Measurements from ENCODE around the gene OR51A4.
"Not testable (repeated sequence)": the region's sequence is repeated elsewhere in the genome, so short reads cannot be mapped to it uniquely, and the experiment has no call there.

Gene OR51A4, protein sequence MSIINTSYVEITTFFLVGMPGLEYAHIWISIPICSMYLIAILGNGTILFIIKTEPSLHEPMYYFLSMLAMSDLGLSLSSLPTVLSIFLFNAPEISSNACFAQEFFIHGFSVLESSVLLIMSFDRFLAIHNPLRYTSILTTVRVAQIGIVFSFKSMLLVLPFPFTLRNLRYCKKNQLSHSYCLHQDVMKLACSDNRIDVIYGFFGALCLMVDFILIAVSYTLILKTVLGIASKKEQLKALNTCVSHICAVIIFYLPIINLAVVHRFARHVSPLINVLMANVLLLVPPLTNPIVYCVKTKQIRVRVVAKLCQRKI

DNA sequence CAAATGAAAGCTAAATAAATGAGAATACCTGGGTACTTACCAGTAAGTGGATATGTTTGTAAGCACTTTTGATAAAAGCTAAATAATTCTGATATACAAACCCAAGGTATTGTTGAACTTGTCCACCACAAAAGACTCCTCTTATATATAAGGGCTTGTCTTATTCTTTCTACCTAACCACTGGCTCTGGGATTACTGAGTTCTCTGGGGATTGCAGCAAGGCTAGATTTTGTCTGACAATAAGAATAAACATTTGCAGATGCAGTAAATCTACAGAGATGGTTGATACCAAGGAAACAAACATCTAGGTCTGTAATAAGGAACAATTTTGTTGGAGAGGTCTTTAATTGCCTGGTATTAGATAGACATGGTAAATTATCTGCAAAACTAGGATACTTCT is at the start of gene OR51A4:
Gene OR51A4 (minus strand): TSS at position 101 of the 400 bp plus-strand sequence. CDS start 505 bp downstream, outside the sequence.
- H3K4me3 ChIP-seq (ENCODE audit: low read depth, low read length): no peak within 1 kb of the TSS

DNA sequence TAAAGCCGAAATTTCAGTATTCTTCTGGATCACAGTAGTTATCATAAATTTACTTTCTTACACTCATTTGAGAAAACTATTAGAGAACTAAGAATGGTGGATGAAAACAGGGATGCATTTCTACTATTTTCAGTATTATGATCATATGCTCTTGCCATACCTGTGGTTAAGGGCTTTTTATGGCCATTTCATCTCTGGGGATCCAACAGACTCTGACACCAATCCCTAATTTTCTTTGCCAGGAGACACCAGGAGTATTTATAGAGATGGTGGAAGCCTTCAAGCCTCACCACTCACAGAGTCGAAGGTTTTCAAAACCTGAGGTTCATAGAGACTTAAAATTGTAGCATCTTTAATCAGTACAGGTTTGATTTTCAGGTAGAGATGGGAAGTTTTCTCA is 47.1 kb upstream of the OR51A4 start, which contains the start of gene OR51L1:
Gene OR51L1 (plus strand): TSS at position 301 of the 400 bp plus-strand sequence. CDS start 4,132 bp downstream, outside the sequence.
- no peak within 1 kb of the TSS for H3K4me3 ChIP-seq (ENCODE audit: low read depth, low read length)

DNA sequence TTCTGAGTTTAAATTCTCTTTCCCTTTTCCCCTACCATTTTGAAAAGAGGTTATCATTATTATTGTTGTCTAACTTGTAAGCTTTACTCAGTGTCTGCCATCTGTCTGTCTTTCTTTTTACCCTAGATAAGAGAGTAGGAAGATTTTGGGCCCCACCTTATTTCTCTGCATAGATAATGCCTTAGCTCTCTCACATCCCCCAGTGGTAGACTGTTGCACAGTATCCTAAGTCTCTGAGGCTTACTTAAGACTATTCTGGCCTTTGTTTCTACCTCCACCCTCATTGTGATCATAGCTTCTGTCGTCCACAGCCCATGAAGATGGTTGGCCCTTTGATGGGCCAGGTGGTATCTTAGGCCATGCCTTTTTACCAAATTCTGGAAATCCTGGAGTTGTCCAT is 43.7 kb upstream of the OR51A4 start:
- H3K4me3 ChIP-seq (ENCODE audit: low read depth, low read length): no peak overlapping the region

DNA sequence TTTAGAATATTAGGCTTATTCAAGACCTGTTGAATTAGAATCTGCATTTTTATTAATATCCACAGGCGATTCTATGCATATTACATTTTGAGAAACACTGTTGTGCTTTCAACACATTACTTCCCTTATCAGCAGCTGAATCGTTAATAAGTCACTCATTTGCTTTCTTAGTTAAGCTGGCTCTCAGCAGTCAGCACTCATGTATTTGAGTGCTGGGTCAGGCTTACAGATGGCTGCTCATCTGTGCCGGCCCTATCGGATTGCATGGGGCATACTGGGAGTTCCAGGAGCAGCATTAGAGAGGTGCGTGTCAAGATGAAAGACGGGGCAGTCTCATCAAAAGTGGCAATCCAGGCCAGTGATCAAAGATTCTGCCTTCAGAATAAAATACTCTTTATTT is 36.4 kb upstream of the OR51A4 start:
- no peak overlapping the region for H3K4me3 ChIP-seq (ENCODE audit: low read depth, low read length)

DNA sequence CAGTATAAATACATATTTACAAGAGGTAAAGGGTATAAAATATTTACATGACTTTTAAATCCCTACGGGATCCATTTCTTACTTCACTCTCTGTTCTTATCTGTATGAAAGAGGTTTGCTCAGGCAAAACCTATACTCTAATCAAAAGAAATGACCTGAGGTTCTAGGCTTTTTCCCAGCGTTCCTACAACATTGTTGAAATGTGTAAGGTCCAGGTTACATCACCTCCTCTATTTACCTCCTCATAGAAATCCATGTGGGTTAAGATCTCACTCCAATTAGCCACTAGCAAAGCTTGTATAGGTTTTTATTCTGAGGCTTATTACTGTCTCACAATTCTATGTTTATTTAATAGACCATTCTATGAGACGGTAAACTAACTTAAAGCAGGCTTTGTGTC is 35.3 kb upstream of the OR51A4 start:
- no peak overlapping the region for H3K4me3 ChIP-seq (ENCODE audit: low read depth, low read length)

DNA sequence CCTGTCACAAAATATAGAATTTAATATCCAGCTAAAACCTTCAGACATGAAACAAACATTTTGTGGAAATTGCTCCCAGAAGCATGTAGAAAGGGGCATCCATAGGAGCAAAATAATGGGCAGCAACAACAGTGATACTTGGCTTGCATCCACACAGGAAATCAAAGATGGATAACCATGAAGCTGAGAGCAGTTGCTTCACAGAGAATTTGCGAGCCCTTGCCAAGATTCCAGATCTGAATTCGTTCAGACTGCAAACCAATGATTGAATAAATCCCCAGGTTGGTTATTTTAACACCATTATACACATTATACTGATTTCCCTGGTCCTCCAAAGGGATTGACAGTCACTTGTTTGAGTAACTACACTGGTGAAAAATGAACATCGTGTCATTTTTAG is 31.6 kb upstream of the OR51A4 start:
- no peak overlapping the region for H3K4me3 ChIP-seq (ENCODE audit: low read depth, low read length)

DNA sequence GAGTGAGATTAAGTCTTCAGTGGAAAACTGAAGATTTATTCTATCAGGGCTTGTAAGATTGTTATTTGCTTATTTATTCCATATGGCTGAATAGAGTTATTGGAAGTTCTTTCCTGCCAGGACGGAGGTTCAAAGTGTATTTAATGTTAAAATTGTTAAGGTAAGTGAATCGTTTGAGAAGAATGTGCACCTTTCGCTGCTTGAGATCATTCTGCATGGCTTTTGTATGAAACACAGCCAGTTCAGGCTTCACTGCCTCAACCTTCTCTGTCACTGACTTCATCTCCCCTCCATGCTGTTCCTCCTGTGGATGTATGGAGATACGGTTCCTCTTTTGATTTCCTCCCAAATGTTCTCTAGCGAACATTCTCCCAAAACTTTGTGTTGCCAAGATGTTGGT is 28.0 kb upstream of the OR51A4 start:
- H3K4me3 ChIP-seq (ENCODE audit: low read depth, low read length): no peak overlapping the region

DNA sequence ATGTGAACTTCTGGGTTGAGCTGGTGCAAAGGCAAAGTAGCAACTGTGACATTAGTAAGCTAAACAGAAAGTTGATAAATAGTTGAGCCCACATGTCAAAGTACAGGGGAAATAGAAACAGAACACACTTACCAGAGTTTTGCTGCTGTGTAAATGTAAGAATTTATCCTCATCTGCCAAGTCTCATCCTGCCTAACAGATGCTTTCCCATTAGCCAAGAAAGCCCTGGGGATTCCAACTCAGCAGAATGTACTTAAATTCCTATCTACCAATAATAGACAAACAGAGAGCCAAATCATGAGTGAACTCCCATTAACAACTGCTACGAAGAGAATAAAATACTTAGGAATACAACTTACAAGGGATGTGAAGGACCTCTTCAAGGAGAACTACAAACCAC is 15.4 kb upstream of the OR51A4 start:
- H3K4me3 ChIP-seq (ENCODE audit: low read depth, low read length): no peak overlapping the region

DNA sequence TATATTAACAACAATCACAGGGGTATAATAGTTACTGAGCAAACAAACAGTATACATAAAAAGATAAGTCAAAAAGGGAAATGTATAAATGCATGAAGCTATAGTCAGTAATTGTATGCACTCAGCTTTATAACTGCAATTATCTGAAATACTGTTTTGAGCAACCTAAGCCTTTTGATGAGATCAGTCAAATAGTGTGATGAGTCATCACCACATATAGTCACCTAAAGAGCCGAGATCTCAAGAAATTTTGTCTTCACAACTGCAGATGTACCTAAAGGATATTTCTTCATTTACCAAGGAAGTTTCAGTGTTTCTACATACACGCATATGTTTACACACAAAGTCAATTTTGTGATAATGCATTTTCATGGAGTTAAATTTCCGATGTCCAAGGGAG is 13.5 kb upstream of the OR51A4 start:
- H3K4me3 ChIP-seq (ENCODE audit: low read depth, low read length): no peak overlapping the region

DNA sequence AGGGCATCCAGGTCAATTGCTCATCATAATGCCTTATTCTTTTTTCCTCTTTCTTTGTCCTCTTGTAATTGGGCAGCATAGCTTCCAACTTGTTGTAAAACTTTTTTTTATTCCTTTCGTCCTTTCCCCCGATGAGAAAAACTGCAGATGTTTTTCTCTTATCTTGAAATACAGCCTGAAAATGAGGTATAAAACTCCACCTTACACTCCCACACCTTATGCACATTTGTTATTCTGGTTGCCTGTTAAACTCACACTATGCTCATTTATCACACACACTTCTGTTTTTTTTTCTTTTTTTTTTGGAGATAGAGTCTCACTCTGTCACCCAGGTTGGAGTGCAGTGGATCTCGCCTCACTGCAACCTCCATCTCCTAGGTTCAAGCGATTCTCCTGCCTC is 10.0 kb upstream of the OR51A4 start:
- no peak overlapping the region for H3K4me3 ChIP-seq (ENCODE audit: low read depth, low read length)

DNA sequence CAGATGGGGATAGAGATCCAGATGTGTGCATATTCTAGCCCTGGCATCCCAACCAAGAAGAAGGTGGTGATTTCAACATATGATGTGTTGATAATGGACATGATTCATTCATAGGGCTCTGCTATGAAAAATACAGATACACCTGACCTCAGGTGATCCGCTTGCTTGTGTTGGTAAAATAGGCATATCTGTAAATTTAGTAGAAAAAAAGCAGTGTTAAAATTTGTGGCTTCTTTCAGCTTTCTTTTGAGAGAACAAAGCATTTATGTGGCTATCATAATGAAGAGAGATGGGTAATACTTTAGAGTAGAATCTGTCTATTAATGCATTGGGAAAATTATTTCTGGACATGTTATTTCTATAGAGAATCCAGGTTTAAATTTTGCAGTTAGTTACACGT is 8.2 kb upstream of the OR51A4 start, which contains the start of gene OR51A2:
Gene OR51A2 (minus strand): TSS at position 101 of the 400 bp plus-strand sequence. CDS start 0 bp downstream, at position 101.
- H3K4me3 ChIP-seq (ENCODE audit: low read depth, low read length): not testable (repeated sequence)

DNA sequence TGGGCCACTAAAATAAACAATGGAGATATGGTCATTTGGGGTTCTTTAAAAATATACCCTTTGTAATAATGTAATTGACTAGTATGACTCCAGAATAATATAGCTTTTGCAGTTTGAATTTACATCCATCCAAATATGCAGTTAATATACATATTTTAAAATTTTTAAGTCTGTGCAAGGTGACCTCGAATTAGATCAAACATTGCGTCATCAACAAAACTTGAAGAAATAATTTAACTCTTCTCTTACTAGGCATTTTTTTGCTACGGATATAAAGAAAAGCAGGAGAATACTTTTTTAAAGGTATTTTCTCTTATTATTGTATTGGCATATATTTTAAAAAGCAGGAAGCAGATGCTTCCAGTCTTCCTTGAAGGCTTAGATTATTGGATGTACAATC is 10.7 kb downstream of the OR51A4 start:
- H3K4me3 ChIP-seq (ENCODE audit: low read depth, low read length): no peak overlapping the region

DNA sequence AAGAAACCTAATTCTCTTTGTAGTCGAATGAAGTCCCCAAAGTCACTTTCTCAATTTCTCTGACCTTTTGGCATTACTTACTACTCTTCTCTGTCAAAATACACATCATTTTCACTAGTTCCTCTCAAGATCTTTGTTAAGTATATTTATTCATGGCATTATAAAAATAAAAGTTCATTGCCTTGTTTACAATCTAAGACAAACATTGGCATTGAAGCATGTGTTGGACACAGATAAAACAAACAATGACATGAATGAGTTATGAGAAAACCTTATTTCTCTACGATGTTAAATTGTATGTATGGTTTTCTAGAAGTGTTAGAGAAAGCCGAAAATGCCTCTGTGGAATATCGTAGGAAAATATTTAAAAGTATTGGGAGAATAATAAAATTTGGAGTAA is 14.7 kb downstream of the OR51A4 start:
- H3K4me3 ChIP-seq (ENCODE audit: low read depth, low read length): no peak overlapping the region

DNA sequence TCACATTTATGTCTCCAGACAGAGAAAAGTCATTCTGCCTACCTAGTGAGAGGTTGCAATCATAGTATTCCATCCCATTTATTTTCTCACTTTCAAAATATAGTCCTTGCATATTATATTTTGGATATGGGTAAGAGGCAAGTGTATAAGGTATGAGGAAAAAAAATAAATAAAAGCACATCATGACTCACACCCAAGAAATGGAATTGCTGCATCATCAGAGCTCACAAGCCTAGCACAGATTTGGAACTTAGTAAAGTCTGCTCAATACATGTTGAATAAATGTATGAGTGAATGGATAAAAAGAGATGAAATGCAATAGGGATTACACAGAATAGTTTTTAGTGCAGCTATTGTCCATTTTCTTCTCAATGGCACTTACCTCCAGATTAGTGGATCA is 20.8 kb downstream of the OR51A4 start:
- no peak overlapping the region for H3K4me3 ChIP-seq (ENCODE audit: low read depth, low read length)

DNA sequence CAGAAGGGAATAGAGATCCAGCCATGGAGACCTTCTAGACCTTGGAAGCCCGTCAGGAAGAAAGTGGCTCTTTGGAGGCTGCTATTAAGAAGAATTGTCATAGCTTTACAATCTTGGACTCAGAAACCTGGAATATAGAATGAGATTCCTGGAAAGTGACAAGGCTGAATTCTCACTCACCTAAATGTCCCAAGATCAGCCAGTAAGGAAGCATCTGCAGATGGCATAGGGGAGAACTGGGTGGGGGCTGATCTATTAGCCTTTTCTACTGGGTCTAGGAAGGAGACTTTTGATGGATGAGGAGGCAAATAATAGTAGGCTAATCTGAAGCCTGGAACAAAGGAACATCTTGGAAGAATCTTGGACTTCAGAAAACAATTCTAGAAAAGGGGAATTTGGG is 23.2 kb downstream of the OR51A4 start, which contains the start of gene OR51G1:
Gene OR51G1 (minus strand): TSS at position 101 of the 400 bp plus-strand sequence. CDS start 0 bp downstream, at position 101.
- no peak within 1 kb of the TSS for H3K4me3 ChIP-seq (ENCODE audit: low read depth, low read length)

DNA sequence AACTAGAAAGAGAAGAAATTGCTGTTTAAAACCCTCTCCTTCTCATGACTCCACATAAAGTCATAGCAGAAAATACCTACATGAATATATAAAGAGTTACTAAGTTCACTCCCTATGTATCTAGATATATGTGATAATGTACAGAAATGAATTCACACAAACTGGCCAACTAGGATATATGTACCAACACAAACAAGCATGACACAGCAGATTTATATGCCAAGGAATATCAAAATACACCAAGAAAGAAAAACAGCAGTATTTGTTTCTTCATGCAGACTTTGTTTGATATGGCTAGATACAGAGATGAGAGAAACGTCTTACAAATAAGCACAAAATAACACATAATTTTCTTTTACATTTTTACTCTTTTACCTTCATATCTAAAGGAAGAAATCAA is 25.1 kb downstream of the OR51A4 start:
- H3K4me3 ChIP-seq (ENCODE audit: low read depth, low read length): no peak overlapping the region

DNA sequence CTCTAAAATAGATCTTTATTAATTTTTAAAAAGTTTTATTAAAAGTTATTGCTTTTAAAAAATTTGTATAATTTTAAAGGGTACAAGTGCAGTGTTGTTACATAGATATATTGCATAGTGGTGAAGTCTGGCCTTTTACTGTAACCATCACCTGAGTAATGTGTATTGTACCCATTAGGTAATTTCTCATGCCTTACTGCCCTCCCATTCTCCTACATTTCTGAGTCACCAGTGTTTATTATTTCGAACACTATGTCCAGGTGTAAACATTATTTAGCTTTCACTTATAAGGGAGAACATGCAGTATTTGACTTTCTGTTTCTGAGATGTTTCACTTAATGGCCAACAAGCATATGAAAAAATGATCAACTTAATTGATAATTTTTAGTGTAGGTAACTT is 25.6 kb downstream of the OR51A4 start:
- H3K4me3 ChIP-seq (ENCODE audit: low read depth, low read length): no peak overlapping the region

DNA sequence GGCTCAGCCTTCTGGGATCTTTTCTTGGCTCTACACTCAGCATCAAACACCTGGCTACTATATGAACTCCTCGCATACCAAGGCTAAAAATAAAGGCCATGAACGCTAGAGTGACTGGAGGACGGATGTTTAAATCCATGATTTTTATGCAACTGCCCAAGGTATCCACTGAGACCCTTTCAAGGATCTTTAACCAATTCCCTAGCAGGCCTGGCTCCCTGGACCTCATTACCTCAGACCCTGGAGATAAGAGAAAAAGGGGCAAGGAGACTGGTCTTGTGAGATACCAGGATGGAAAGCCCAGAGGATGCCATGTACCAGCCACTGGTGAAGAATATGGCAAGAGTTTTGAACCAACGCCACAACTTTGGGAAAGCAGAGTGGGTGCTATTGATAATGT is 28.2 kb downstream of the OR51A4 start, which contains the start of gene OR51G2:
Gene OR51G2 (minus strand): TSS at position 101 of the 400 bp plus-strand sequence. CDS start 3,687 bp downstream, outside the sequence.
- no peak within 1 kb of the TSS for H3K4me3 ChIP-seq (ENCODE audit: low read depth, low read length)

DNA sequence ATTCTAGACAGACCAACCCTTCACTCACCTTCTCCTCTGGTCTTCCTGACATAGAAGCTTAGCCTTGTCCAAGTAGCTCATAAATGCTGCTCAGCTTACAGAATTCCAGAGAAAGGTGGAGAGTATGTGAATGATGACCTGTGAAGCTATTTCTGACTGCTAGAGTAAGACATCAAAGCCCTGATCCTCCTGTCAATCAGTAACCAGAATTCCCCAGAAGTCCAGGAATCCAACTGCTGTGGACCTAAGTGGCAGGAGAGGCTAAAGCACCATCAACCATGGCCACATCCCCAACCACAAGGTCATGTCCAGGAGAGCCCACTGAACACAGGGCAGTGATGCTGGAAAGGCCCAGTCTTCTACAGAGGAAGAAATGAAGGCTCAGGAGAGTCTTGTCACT is 30.8 kb downstream of the OR51A4 start:
- no peak overlapping the region for H3K4me3 ChIP-seq (ENCODE audit: low read depth, low read length)

DNA sequence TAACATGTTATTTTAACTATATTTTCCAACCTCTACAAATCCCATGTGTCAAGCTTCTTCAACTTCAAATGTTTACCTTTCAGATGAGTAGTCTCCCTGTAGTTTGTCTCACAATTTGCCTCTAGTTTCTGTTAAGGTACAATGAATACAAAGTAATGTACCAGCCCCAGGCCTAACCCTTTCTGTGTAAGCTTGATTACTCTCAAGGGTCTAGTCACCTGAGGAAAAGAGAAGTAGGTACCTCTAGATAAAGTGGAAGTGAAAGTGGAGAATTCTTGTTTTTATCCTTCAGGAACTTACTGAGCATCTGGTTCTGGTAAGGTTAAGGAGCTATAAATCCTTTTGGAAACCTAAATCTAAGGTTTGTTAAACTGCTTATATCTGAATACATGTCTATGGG is 43.9 kb downstream of the OR51A4 start, which contains the start of gene OR51A7:
Gene OR51A7 (plus strand): TSS at position 300 of the 400 bp plus-strand sequence. CDS start 3,587 bp downstream, outside the sequence.
- H3K4me3 ChIP-seq (ENCODE audit: low read depth, low read length): no peak within 1 kb of the TSS
